SU-DHL-6 (cell line): ENCODE measurements around the gene RGPD5.
"Not testable (repeated sequence)": the region's sequence is repeated elsewhere in the genome, so short reads cannot be mapped to it uniquely, and the experiment has no call there.

Experiments used
- H2AFZ ChIP-seq: fragments of 200-600 bp; sonication (generic); 2 replicates; pipeline ENCODE4 v1.6.1; 2014; ENCODE audit warnings: low read depth, mild to moderate bottlenecking, moderate library complexity, mixed read lengths, antibody characterized with exemption, low read length; ENCODE audit not compliant: severe bottlenecking
- H3F3A ChIP-seq: fragments of 200-600 bp; shearing (Covaris generic); 2 replicates; pipeline ENCODE4 v1.6.0; 2016; ENCODE audit warnings: antibody characterized with exemption, mild to moderate bottlenecking; ENCODE audit not compliant: insufficient read depth
- H3K27ac ChIP-seq: fragments of 200-600 bp; sonication (generic); 2 replicates; pipeline ENCODE4 v1.5.1; 2016; ENCODE audit warnings: low read depth, mild to moderate bottlenecking, low read length, moderate library complexity, mixed read lengths
- H3K27me3 ChIP-seq: fragments of 200-600 bp; sonication (generic), shearing (Covaris generic); 2 replicates; pipeline ENCODE4 v1.6.0; 2014; ENCODE audit warnings: mild to moderate bottlenecking, low read length
- H3K36me3 ChIP-seq: fragments of 200-600 bp; sonication (generic); 2 replicates; pipeline ENCODE4 v1.6.1; 2014; ENCODE audit warnings: mild to moderate bottlenecking, low read length, mixed read lengths
- H3K4me2 ChIP-seq: fragments of 300-600, 200-600 bp; shearing (Covaris generic), sonication (generic); 2 replicates; pipeline ENCODE4 v1.6.0; 2014; ENCODE audit warnings: low read length, low read depth, mild to moderate bottlenecking; ENCODE audit not compliant: poor library complexity, severe bottlenecking
- H3K4me3 ChIP-seq: fragments of 200-600 bp; sonication (generic); 2 replicates; pipeline ENCODE4 v1.5.1; 2014; ENCODE audit warnings: antibody characterized with exemption, low read length, mild to moderate bottlenecking, mixed read lengths; ENCODE audit not compliant: insufficient read depth, poor library complexity, severe bottlenecking
- H3K79me2 ChIP-seq: fragments of 200-600 bp; sonication (generic); 2 replicates; pipeline ENCODE4 v1.6.1; 2014; ENCODE audit warnings: mild to moderate bottlenecking, low read length, moderate library complexity; ENCODE audit not compliant: insufficient read depth
- H3K9ac ChIP-seq: fragments of 200-600 bp; sonication (generic); 2 replicates; pipeline ENCODE4 v1.7.0; 2014; ENCODE audit warnings: mild to moderate bottlenecking, low read length
- H3K9me2 ChIP-seq: fragments of 200-600 bp; sonication (generic); replicated peaks from 2 replicates; pipeline ENCODE4 v1.6.1; 2014; ENCODE audit warnings: low read length; ENCODE audit not compliant: insufficient read depth
- H3K9me3 ChIP-seq: fragments of 200-600 bp; sonication (generic); 2 replicates; pipeline ENCODE4 v1.6.1; 2014; ENCODE audit warnings: low read length, mixed read lengths; ENCODE audit not compliant: insufficient read depth
- H4K20me1 ChIP-seq: fragments of 200-600 bp; sonication (generic); 2 replicates; pipeline ENCODE4 v1.6.1; 2014; ENCODE audit warnings: low read depth, mild to moderate bottlenecking, antibody characterized with exemption, low read length, moderate library complexity, mixed read lengths

Gene RGPD5

GRCh38 chr2:109794074-109794737 is at the start of gene RGPD5:
TSS of gene RGPD5 (plus strand) at chr2:109794305. CDS start at chr2:109794466, 161 bp downstream.
- H3K9me2 ChIP-seq, H3K9me3 ChIP-seq, H3K27me3 ChIP-seq, H3K4me3 ChIP-seq, H3K9ac ChIP-seq, H4K20me1 ChIP-seq, H2AFZ ChIP-seq, H3K27ac ChIP-seq, H3F3A ChIP-seq, H3K4me2 ChIP-seq, H3K36me3 ChIP-seq, H3K79me2 ChIP-seq: not testable (repeated sequence)

DNA sequence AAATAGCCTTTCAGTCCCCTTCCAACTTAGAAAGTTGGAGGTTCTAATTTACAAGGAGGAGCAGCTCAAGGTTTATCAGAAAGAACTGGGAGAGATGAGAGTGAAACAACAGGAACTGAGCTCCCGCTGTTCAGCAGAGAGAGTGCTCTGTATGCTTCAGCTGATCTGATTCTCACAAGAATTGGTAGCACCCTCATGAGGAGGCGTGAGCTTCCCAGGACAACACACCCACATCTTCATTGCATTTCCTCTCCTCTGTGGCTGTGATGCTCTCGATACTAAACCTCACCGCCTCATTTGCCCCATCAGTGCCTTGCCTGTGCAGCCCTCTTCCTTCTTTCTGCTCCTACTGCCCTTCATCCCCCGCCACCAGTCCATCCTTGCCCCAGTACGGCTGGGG is 42.5 kb upstream of the RGPD5 start:
- not testable (repeated sequence) for H4K20me1 ChIP-seq, H3K4me3 ChIP-seq, H3K4me2 ChIP-seq, H3K27me3 ChIP-seq, H3K9ac ChIP-seq, H3K79me2 ChIP-seq, H3K9me3 ChIP-seq, H3K27ac ChIP-seq, H3K9me2 ChIP-seq, H3K36me3 ChIP-seq, H3F3A ChIP-seq, H2AFZ ChIP-seq

DNA sequence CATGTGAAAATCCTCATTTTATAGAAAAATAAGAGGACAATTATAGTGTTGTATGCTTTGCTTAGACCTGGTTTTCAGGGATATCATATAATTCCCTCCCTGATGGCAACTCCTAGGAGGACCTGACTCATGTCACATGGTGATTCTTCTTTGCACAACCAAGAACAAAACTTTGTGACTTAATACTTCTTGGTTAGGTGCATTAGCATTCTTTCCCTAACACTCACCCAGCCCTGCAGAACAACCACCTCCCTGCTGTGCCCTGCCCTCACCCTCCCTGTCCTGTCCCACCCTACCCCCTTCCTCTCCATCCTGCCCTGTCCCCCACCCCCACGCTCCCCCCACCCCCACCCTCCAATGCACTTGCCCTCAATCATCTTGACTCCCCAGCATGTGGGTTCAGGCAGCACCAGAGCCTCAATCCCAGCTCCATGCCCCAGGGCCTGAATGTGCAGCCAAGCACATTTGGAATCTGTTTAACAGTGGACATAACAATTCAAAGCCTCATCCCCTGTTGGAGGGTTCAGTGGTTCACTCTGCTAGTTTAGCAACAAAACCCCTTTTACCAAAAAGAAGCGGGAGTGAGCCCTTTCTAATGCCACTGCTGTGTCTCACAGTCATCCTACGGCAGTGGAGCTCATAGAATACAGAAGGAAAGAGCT is 36.8 kb upstream of the RGPD5 start:
- H3K4me3 ChIP-seq, H3K4me2 ChIP-seq, H3K79me2 ChIP-seq, H3K9me2 ChIP-seq, H3K9ac ChIP-seq, H2AFZ ChIP-seq, H3K27ac ChIP-seq, H3K36me3 ChIP-seq, H3K9me3 ChIP-seq, H3K27me3 ChIP-seq, H3F3A ChIP-seq, H4K20me1 ChIP-seq: not testable (repeated sequence)

DNA sequence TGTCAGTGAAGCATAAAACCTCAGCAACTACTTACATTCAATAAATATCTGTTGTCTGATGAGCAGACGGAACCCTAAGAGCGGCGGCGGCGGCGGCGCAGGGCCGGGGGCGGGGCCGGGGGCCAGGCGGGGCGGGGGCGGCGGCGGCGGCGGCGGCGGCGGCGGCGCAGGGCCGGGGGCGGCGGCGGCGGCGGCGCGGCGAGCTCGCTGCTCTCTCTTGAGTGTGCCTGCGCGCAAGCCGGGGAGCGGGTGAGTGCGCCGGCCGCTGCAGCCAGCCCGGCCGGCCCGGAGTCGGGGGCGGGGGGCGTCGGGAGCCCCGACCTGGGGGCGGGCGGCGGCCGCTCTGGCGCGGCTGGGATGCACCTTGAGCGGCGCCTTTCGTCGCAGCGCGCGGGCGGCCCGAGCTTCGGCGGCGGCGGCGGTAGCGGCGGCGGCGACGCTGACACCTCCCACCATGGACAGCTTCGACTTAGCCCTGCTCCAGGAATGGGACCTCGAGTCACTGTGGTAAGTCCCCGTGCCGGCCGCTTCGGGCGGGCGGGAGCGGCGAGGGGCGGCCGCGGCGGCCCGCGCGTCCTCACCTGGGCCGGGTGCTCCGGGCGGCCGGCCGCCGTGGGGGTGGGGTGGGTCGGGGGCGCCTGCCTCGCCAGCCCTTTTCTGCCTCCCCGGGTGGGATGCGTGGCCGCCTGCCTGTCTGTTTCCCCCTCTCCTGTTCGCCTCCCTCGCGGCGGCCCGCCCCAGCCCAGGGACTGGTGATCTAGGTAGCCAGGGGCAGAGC is 33.7 kb upstream of the RGPD5 start:
- H2AFZ ChIP-seq, H3K4me3 ChIP-seq, H3K9me3 ChIP-seq, H3K79me2 ChIP-seq, H3K9ac ChIP-seq, H3F3A ChIP-seq, H3K9me2 ChIP-seq, H4K20me1 ChIP-seq, H3K27ac ChIP-seq, H3K27me3 ChIP-seq, H3K4me2 ChIP-seq, H3K36me3 ChIP-seq: not testable (repeated sequence)

DNA sequence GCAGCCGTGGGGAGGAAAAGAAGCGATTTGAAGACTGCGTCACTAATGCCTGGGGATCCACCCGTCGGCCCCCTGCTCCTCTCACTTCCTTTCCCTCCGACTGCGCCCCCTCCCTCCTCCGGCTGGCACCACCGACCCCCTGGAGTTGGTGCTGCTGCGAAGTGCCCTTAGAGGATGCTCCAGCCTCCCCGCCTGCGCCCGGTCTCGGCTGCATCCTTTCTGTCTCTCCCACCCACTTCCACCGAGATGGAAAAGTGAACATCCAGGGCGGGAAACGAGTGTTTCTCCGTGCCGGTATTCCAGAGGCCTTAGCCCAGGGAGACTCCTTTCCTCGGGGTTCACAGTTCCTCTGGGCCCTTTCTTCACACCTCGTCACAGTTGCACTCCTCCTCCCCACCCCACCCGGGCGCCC is 33.1 kb upstream of the RGPD5 start:
- H3K36me3 ChIP-seq, H4K20me1 ChIP-seq, H3K9me3 ChIP-seq, H2AFZ ChIP-seq, H3K9me2 ChIP-seq, H3K27ac ChIP-seq, H3K4me3 ChIP-seq, H3K9ac ChIP-seq, H3K79me2 ChIP-seq, H3F3A ChIP-seq, H3K4me2 ChIP-seq, H3K27me3 ChIP-seq: not testable (repeated sequence)

GRCh38 chr2:109761976-109762375 is 32.1 kb upstream of the RGPD5 start:
- not testable (repeated sequence) for H3K36me3 ChIP-seq, H3K27ac ChIP-seq, H3K4me2 ChIP-seq, H3K4me3 ChIP-seq, H3K9me2 ChIP-seq, H3K79me2 ChIP-seq, H3K9ac ChIP-seq, H3F3A ChIP-seq, H2AFZ ChIP-seq, H4K20me1 ChIP-seq, H3K9me3 ChIP-seq, H3K27me3 ChIP-seq

DNA sequence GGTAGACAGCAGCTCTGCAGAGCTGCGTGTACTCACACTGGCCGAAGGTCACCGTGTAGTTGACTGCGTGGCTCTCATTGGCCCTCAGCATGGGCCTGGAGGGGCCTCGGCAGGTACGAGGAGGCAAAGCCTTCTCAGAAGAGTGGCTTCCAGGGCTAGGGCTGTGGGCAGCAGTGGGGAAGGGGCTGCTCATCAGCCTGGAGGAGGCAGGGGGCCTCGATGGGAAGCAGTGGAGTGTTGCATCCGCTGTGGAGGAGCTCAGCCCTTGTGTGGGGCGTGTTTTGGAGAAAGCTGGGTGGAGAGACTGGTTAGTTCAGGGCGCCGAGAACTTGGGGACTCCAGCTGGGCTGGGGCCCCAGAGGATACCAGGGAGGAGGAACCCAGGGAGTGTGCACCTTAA is 28.0 kb upstream of the RGPD5 start:
- H3K36me3 ChIP-seq, H4K20me1 ChIP-seq, H3K79me2 ChIP-seq, H3K9me2 ChIP-seq, H3K9ac ChIP-seq, H3K4me2 ChIP-seq, H3K27ac ChIP-seq, H3F3A ChIP-seq, H2AFZ ChIP-seq, H3K4me3 ChIP-seq, H3K9me3 ChIP-seq, H3K27me3 ChIP-seq: not testable (repeated sequence)
